Adrenal gland (tissue), 12 donors: ENCODE measurements around the gene DDRGK1. TPM values are rescaled to one million over a fixed set of nuclear protein-coding genes. Genes with fewer than 3 reads are reported as not detected.
A peak's percentile ranks its signal among the peaks of the same experiment; 100 is the strongest.

Experiments
- DNase-seq, 7 donors: peaks; one replicate each; pipeline ENCODE4 v3.0.0-alpha.2; 2019 to 2020
- H3K27ac ChIP-seq, 5 donors: fragments of 200-600 bp; sonication (generic) in 4 of 5; 1 replicate in 3 of 5; 2 replicates in 2 of 5; pipeline versions ENCODE4 v1.5.1 to v1.8.0; 2016 to 2020; ENCODE audit warnings: mild to moderate bottlenecking in 1 of 5
- H3K27me3 ChIP-seq: fragments of 200-600 bp; 2 replicates; pipeline ENCODE4 v1.8.0; 2021
- H3K36me3 ChIP-seq, 2 donors: fragments of 200-600 bp; replicated peaks in 1 of 2; 1 replicate in 1 of 2; 2 replicates in 1 of 2; pipeline versions ENCODE4 v1.5.1 to v1.8.0; 2018 to 2022
- H3K4me1 ChIP-seq, 2 donors: fragments of 200-600 bp; replicated peaks in 1 of 2; 1 replicate in 1 of 2; 2 replicates in 1 of 2; pipeline versions ENCODE4 v1.5.1 to v1.8.0; 2018 to 2021
- H3K4me3 ChIP-seq, 4 donors: fragments of 200-600 bp; sonication (generic) in 3 of 4; one replicate each; pipeline ENCODE4 v1.5.1; 2016 to 2018
- H3K9me3 ChIP-seq, 3 donors: fragments of 200-600 bp; sonication (generic) in 1 of 3; replicated peaks in 1 of 3; 1 replicate in 2 of 3; 2 replicates in 1 of 3; pipeline versions ENCODE4 v1.5.1 to v1.8.0; 2016 to 2021
- POLR2A ChIP-seq, 2 donors: fragments of 450-650 bp; IDR thresholded peaks; one replicate each; pipeline ENCODE4 v1.6.1; 2017; ENCODE audit warnings: antibody characterized with exemption in 2 of 2, mild to moderate bottlenecking in 2 of 2, moderate library complexity in 1 of 2
- WGBS, 4 donors: extraction: QIAGEN DNeasy Blood & Tissue Kit in 2 of 4; methylation state at CpG; one replicate each; pipeline versions ENCODE4 v1.1.5 to v1.1.7; 2013 to 2017; 5-methylcytosine and 5-hydroxymethylcytosine counted together
- intact Hi-C, 2 donors: fragments of 100-400 bp; cut with DNase I; formaldehyde crosslinking; loops; one replicate each; pipeline versions ENCODE4 v1.14.1 to v1.15.0; 2022 to 2023
- polyA plus RNA-seq, 3 donors: library from polyadenylated mRNA; stranded (reverse); fragments of 200-250 nt in 2 of 3; fragments of 350-450 nt in 1 of 3; fragmentation: Illumina TruSeq in 1 of 3; extraction: RNeasy Lipid Tissue Mini Kit (QIAGEN cat#74804) in 1 of 3; gene quantifications; one replicate each; pipeline ENCODE4 v1.2.3, GENCODE V29; 2013 to 2014
- total RNA-seq, 9 donors: library from RNA; depleted of rRNA in 4 of 9; stranded (reverse); fragments of >200 nt in 4 of 9; fragments of 120-200 nt in 1 of 9; fragmentation: NEBNext Ultra II Directional in 1 of 9; extraction: Animal tissue kit (Norgen Biotek cat#: 25700) in 1 of 9; gene quantifications; one replicate each; pipeline versions ENCODE4 v1.1.0 to v1.2.4, GENCODE V29; 2013 to 2023
- TF ChIP-seq, protein P1 (sequence below), 6 experiments: fragments of 450-650 bp in 4 of 6; fragments of 200-600 bp in 2 of 6; sonication (generic) in 1 of 6; IDR thresholded peaks; 1 replicate in 5 of 6; 2 replicates in 1 of 6; pipeline versions ENCODE4 v1.5.1 to v1.8.0; 2016 to 2021; ENCODE audit warnings: antibody characterized with exemption in 6 of 6, mild to moderate bottlenecking in 2 of 6, moderate library complexity in 1 of 6
- donor health status: healthy with polysubstance abuse.
- donor health status: Bipolar disorder and iron deficiency.
- donor health status: DM: yes; HTN: yes; CAD: no.
- donor health status: DM: no; HTN: no; CAD: no.
- donor health status: DM: no; HTN: no; CAD: no.
- donor health status: DM: yes; HTN: yes; CAD: no.

Gene DDRGK1
- total and polyA plus RNA-seq, 12 donors: 81.6 to 202 (median 140) TPM

DNA sequence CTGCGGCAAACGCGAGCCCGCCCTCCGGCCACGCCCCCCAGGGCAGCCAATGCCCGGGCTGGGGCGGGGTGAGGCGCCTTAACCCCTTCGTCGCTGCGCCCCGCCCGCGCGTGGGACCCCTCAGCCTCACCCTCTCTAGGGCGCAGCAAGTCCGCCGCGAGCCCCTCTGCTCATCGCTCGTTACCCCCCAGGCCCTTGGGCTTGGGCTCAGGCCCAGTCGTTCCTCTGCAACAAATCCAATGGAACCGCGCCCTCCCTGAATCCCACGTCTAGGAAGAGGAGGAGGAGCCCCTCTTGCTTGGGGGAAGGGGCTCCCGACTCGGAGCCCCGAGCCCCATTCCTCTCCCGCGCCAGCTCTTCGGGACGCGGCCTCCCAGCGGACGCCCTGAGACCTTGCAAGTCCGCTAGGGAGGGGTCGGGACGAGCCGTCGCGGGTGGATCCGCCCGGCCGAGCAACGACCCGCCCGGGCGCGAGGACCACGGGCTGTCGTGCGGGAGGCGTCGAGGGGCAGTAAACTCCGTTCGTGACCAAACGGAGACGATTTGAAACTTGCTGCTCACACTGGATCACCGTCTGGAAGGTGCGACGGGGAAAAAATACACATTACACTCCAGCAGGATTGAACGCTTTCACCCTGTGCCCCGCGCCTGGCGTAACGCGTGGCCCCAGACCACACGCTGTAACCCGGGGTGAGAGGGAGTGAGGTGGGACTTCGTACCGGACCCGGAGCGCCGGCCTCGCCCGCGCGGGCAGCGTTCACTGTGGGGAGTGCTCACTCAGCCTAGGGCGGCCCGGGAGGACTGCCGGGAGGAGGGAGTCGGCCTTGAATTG lies 30.7 kb downstream of the DDRGK1 start:
- peak in 1 of 2 donors; percentile 25 for TF ChIP-seq POLR2A (IDR thresholded peaks at IDR 0.05)
- TF ChIP-seq, protein P1, sequence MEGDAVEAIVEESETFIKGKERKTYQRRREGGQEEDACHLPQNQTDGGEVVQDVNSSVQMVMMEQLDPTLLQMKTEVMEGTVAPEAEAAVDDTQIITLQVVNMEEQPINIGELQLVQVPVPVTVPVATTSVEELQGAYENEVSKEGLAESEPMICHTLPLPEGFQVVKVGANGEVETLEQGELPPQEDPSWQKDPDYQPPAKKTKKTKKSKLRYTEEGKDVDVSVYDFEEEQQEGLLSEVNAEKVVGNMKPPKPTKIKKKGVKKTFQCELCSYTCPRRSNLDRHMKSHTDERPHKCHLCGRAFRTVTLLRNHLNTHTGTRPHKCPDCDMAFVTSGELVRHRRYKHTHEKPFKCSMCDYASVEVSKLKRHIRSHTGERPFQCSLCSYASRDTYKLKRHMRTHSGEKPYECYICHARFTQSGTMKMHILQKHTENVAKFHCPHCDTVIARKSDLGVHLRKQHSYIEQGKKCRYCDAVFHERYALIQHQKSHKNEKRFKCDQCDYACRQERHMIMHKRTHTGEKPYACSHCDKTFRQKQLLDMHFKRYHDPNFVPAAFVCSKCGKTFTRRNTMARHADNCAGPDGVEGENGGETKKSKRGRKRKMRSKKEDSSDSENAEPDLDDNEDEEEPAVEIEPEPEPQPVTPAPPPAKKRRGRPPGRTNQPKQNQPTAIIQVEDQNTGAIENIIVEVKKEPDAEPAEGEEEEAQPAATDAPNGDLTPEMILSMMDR (IDR thresholded peaks at IDR 0.05): peak in 3 of 6 experiments; percentile 5 to 42 (median 37)
- H3K27ac ChIP-seq: peak overlapping the region in 4 of 5 donors; percentile 47 to 83 (median 80)
- H3K4me3 ChIP-seq: peak overlapping the region; percentile 3 to 75 (median 70)
- peaks cover 15 to 29% of the 10 kb centered on the region in 2 donors for H3K4me1 ChIP-seq
- 0 to 1% (median 0%) methylated on average over 29 to 84 of the region's 84 CpGs for WGBS, 4 donors
- intact Hi-C loops: no loop called here
- peak; percentile 81 to 92 (median 90) for DNase-seq
- no peaks in the 10 kb centered on the region for H3K9me3 ChIP-seq
- H3K36me3 ChIP-seq: no peaks in the 10 kb centered on the region
- no peaks in the 10 kb centered on the region for H3K27me3 ChIP-seq

DNA sequence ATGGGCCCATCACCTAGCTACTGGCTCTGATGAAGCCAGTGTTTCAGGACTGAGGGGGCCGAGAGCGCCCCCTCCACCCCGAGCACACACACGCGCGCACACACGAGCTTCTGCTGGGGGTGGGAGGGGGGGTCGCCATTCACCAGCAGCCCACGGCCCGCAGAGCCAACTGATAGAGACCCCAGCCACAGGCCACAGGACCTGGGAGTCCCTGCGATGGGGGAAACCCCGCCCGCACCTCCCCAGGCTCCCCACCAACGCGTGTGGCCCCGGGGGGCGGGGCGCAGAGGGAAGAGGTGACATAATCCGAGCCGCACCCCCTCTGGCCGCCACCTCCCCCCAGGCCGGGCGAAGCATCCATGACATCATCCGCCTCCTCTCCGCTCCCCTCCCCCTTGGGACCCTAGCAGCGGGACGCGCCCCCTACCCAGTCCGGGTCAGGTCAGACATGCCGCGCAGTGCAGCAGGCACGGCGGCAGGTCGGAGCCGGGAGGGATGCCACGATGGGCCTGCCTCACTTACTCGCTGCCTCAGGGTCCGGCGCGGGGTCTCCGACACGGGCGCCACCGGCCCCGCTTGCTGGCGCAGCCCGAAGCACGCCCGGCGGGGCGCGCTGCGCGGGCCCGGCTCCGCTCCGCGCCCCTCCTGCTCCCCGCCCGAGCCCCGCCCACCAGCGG lies 31.4 kb downstream of the DDRGK1 start, which contains the start of gene LZTS3:
TSS of gene LZTS3 (minus strand) at position 617 of the 677 bp plus-strand sequence. CDS start 6,386 bp downstream, outside the sequence.
- H3K4me1 ChIP-seq: peaks cover 19 to 35% of the 10 kb centered on the region in 2 donors

DNA sequence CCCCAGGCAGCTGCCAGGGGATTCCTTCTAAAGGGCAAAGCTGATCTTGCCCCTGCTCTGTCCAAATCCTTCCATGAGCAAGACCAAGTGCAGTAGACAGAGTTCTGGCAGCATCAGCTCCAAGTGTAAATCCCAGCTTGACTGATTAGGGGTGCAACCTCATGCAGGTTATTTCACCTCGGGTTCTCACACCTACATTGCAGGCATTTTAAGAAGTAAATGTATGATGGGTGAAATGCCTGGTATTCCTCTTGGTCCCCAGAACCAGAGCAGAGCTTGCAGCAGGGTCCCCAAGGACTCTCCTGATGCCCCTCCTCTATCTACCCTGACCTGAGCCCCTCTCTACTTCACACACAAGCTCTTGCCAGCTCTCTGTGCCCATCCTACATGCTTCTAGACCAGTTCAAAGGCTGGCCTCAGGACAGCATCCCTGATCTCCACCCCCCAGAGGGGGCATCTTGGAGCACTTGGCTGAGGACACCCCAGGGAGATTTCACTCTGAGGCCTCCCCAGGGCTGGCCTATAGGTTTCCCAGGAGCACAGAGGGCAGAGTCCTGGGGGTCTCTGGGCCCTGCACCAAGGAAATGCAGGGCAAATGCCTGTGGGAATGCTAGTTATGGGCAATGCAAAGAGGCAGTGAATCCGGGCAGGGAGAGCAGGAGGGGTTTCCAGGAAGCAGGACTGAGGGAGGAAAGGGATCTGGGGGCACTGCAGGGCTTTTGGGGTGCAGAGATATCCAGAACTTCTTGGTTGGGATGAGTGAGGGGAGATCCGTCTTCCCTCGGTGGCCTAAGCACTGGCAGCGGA lies 32.2 kb downstream of the DDRGK1 start:
- Histone ChIP-seq H3K27me3 (no peaks in the 10 kb centered on the region), H3K4me1 (peaks cover 24 to 40% of the 10 kb centered on the region in 2 donors), H3K4me3 (peak overlapping the region in 2 of 4 donors; percentile 67 to 75), H3K36me3 (no peaks in the 10 kb centered on the region), H3K9me3 (no peaks in the 10 kb centered on the region), H3K27ac (no peak overlapping the region)
- WGBS, 4 donors: 32 to 47% (median 38%) methylated on average over 3 to 5 of the region's 5 CpGs
- no peak for TF ChIP-seq POLR2A (IDR thresholded peaks at IDR 0.05)
- TF ChIP-seq, protein P1 (IDR thresholded peaks at IDR 0.05): no peak
- DNase-seq: no peak
- intact Hi-C loops: no loop called here

More for the DNA sequence above, 31.4 kb downstream of the DDRGK1 start, which contains the start of gene LZTS3:
- peak within 1 kb of the TSS in 4 of 5 donors; percentile 47 to 83 (median 80) for H3K27ac ChIP-seq
- WGBS, 4 donors: 0 to 1% (median 0%) methylated on average over 19 to 62 of the region's 62 CpGs; no CpG with 5 or more reads in 1 of the 4 donors
- intact Hi-C loops: no loop called here
- peak; percentile 50 to 82 (median 71) for DNase-seq
- H3K4me3 ChIP-seq: peak within 1 kb of the TSS; percentile 3 to 75 (median 70)
- H3K9me3 ChIP-seq: no peaks in the 10 kb centered on the region
- no peaks in the 10 kb centered on the region for H3K36me3 ChIP-seq
- TF ChIP-seq POLR2A (IDR thresholded peaks at IDR 0.05): peak; percentile 54
- TF ChIP-seq, protein P1 (IDR thresholded peaks at IDR 0.05): no peak
- no peaks in the 10 kb centered on the region for H3K27me3 ChIP-seq
